Keratinocyte (primary cell): Measurements from ENCODE around the gene ANKRD44. TPM values are rescaled to one million over a fixed set of nuclear protein-coding genes. Genes with fewer than 3 reads are reported as not detected.

Experiments
- DNase-seq: peaks from one replicate; pipeline ENCODE4 v3.0.0-alpha.2; 2011; ENCODE audit warnings: low read depth, missing footprints, low spot score
- FAIRE-seq: peaks from 2 replicates; lab custom pipeline; 2011; peaks lifted over from hg19 to GRCh38; lab: Jason Lieb, UNC
- H2AFZ ChIP-seq: 2 replicates; pipeline ENCODE4 v1.6.0; 2012; ENCODE audit warnings: low read length, control low read depth, inconsistent platforms; ENCODE audit not compliant: control insufficient read depth
- H3K27ac ChIP-seq: 2 replicates; pipeline ENCODE4 v1.5.1; 2011; ENCODE audit warnings: low read length; ENCODE audit not compliant: control insufficient read depth, insufficient read depth
- H3K27me3 ChIP-seq: 3 replicates; pipeline ENCODE4 v1.6.0; 2011; ENCODE audit warnings: low read length; ENCODE audit not compliant: control insufficient read depth, insufficient read depth; ENCODE audit errors: extremely low read depth
- H3K36me3 ChIP-seq, 2 experiments: 2 replicates in 1 of 2; 3 replicates in 1 of 2; pipeline ENCODE4 v1.5.1; 2011; ENCODE audit warnings: low read length in 2 of 2, mild to moderate bottlenecking in 1 of 2; ENCODE audit not compliant: control insufficient read depth in 2 of 2, insufficient read depth in 2 of 2; ENCODE audit errors: extremely low read depth in 1 of 2
- H3K4me1 ChIP-seq: 3 replicates; pipeline ENCODE4 v1.5.1; 2011; ENCODE audit warnings: low read length; ENCODE audit not compliant: control insufficient read depth, insufficient read depth; ENCODE audit errors: extremely low read depth
- H3K4me2 ChIP-seq: 3 replicates; pipeline ENCODE4 v1.6.0; 2011; ENCODE audit warnings: low read depth, low read length; ENCODE audit not compliant: control insufficient read depth, insufficient read depth; ENCODE audit errors: extremely low read depth
- H3K4me3 ChIP-seq, 3 experiments: fragments of 200-600 bp in 1 of 3; sonication (generic) in 1 of 3; 2 replicates in 2 of 3; 3 replicates in 1 of 3; pipeline ENCODE4 v1.5.1; 2011 to 2016; ENCODE audit warnings: low read length in 3 of 3, mild to moderate bottlenecking in 3 of 3, control low read depth in 2 of 3, inconsistent platforms in 1 of 3, low read depth in 1 of 3, mixed read lengths in 1 of 3, mixed run types in 1 of 3, moderate library complexity in 1 of 3; ENCODE audit not compliant: control insufficient read depth in 2 of 3, insufficient read depth in 2 of 3; ENCODE audit errors: extremely low read depth in 1 of 3
- H3K79me2 ChIP-seq: 2 replicates; pipeline ENCODE4 v1.6.0; 2012; ENCODE audit warnings: low read length; ENCODE audit not compliant: control insufficient read depth, insufficient read depth
- H3K9ac ChIP-seq: 3 replicates; pipeline ENCODE4 v1.6.0; 2011; ENCODE audit warnings: low read length; ENCODE audit not compliant: control insufficient read depth, insufficient read depth; ENCODE audit errors: extremely low read depth
- H3K9me1 ChIP-seq: 3 replicates; pipeline ENCODE4 v1.6.0; 2011; ENCODE audit warnings: low read length; ENCODE audit not compliant: control insufficient read depth, insufficient read depth; ENCODE audit errors: extremely low read depth
- H3K9me3 ChIP-seq: 2 replicates; pipeline ENCODE4 v1.5.1; 2012; ENCODE audit warnings: low read depth, low read length; ENCODE audit not compliant: control insufficient read depth
- H4K20me1 ChIP-seq: 3 replicates; pipeline ENCODE4 v1.6.0; 2011; ENCODE audit warnings: low read length; ENCODE audit not compliant: control insufficient read depth, insufficient read depth; ENCODE audit errors: extremely low read depth
- EZH2 ChIP-seq: IDR thresholded peaks from one replicate; pipeline ENCODE4 v1.6.1; 2012; ENCODE audit warnings: inconsistent platforms, mild to moderate bottlenecking, low read length, moderate library complexity
- dilution Hi-C: fragments of 300-500 bp; cut with MboI; formaldehyde crosslinking; loops from one replicate; pipeline ENCODE4 v1.7.0; 2020; ENCODE audit warnings: low sequenced_read_pairs; ENCODE audit not compliant: extremely low pct_ligation_motif_present
- polyA plus RNA-seq, 5 experiments: library from polyadenylated mRNA; depleted of rRNA in 3 of 5; stranded (reverse) in 3 of 5; stranded (forward) in 1 of 5; unstranded in 1 of 5; fragments of >200 nt; gene quantifications; 1 replicate in 1 of 5; 2 replicates in 3 of 5; 3 replicates in 1 of 5; pipeline versions ENCODE4 v1.2.1 to v1.2.3, GENCODE V29; 2011 to 2012; ENCODE audit warnings: missing spikeins in 2 of 5, low read depth in 1 of 5, low replicate concordance in 1 of 5
- TF ChIP-seq, protein P1 (sequence below), 3 experiments: IDR thresholded peaks in 1 of 3; conservative IDR thresholded peaks in 1 of 3; optimal IDR thresholded peaks in 1 of 3; 2 replicates in 2 of 3; 3 replicates in 1 of 3; pipeline versions ENCODE3 to v1.5.1; 2011; ENCODE audit warnings: low read length in 3 of 3, mild to moderate bottlenecking in 3 of 3, moderate library complexity in 2 of 3, control low read depth in 1 of 3, inconsistent platforms in 1 of 3; ENCODE audit not compliant: insufficient read depth in 2 of 3; ENCODE audit errors: extremely low read depth in 1 of 3

The ANKRD44 gene
- polyA plus RNA-seq, 1 donor (not counting 4 experiments of a cell fraction or from before 2014, with no cell fraction given) = 0.35 TPM

DNA sequence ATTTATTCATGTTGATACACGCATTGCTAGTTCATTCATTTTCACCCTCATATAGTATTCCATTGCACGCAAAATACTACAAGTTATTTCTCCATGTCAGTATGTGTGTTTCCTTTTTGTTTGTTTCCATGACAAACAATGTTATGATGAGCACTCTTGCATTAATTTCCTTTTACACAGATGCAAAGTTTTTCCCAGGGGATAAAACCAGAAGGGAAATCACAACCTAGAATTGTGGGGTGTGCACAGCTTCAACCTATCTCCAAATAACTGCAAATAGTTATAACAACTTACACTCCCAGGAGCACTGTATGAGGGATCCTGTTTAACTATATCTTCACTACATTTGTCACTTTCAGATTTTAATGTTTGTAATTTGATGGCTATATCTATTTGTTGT, 87.1 kb downstream of the ANKRD44 start:
- no peak overlapping the region for H3K4me2 ChIP-seq
- H3K9ac ChIP-seq = no peak overlapping the region
- no peaks in the 10 kb centered on the region for H3K4me1 ChIP-seq
- DNase-seq (no peak), FAIRE-seq (no peak)
- H3K4me3 ChIP-seq = no peak overlapping the region
- no peaks in the 10 kb centered on the region for H3K36me3 ChIP-seq
- no peaks in the 10 kb centered on the region for H3K9me1 ChIP-seq
- no peaks in the 10 kb centered on the region for H3K9me3 ChIP-seq
- no peak overlapping the region for H2AFZ ChIP-seq
- dilution Hi-C loops = no loop called here
- no peaks in the 10 kb centered on the region for H4K20me1 ChIP-seq
- TF ChIP-seq, protein P1, sequence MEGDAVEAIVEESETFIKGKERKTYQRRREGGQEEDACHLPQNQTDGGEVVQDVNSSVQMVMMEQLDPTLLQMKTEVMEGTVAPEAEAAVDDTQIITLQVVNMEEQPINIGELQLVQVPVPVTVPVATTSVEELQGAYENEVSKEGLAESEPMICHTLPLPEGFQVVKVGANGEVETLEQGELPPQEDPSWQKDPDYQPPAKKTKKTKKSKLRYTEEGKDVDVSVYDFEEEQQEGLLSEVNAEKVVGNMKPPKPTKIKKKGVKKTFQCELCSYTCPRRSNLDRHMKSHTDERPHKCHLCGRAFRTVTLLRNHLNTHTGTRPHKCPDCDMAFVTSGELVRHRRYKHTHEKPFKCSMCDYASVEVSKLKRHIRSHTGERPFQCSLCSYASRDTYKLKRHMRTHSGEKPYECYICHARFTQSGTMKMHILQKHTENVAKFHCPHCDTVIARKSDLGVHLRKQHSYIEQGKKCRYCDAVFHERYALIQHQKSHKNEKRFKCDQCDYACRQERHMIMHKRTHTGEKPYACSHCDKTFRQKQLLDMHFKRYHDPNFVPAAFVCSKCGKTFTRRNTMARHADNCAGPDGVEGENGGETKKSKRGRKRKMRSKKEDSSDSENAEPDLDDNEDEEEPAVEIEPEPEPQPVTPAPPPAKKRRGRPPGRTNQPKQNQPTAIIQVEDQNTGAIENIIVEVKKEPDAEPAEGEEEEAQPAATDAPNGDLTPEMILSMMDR (optimal IDR thresholded peaks at IDR 0.05 in 1 of 3, IDR thresholded peaks at IDR 0.05 in 1 of 3, conservative IDR thresholded peaks at IDR 0.05 in 1 of 3; ENCODE audit: extremely low read depth in 1 of 3, insufficient read depth in 2 of 3, low read length in 3 of 3) = no peak
- TF ChIP-seq EZH2 = no peak
- no peak overlapping the region for H3K27ac ChIP-seq
- no peaks in the 10 kb centered on the region for H3K79me2 ChIP-seq
- H3K27me3 ChIP-seq = no peaks in the 10 kb centered on the region

DNA sequence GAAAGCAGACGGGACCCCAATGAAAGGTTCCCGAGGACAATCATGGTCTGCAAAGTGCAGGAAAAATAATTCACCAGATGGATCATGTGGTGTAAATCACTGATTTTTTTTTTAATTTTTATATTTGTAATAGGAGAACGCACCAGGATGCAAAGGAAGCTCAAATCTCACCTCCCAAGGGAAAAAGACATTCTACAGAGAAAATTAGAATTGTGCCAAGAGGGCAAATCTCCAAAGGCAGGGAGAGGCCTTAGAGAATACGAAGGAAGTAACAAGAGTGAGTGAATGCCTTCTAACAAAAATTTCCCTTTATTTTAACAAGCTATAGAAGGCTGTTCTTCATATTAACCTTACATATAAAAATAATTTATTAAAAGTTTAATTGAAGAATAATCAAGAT, 90.9 kb downstream of the ANKRD44 start:
- Histone ChIP-seq H3K27ac (no peak overlapping the region), H3K4me2 (no peak overlapping the region), H3K4me1 (peaks cover 5% of the 10 kb centered on the region), H3K27me3 (no peaks in the 10 kb centered on the region), H3K36me3 (no peaks in the 10 kb centered on the region), H3K9ac (no peak overlapping the region), H3K79me2 (no peaks in the 10 kb centered on the region), H2AFZ (no peak overlapping the region), H3K4me3 (no peak overlapping the region), H4K20me1 (no peaks in the 10 kb centered on the region), H3K9me1 (no peaks in the 10 kb centered on the region), H3K9me3 (no peaks in the 10 kb centered on the region)
- TF ChIP-seq EZH2 = no peak
- FAIRE-seq (no peak), DNase-seq (no peak)
- dilution Hi-C loops = no loop called here

DNA sequence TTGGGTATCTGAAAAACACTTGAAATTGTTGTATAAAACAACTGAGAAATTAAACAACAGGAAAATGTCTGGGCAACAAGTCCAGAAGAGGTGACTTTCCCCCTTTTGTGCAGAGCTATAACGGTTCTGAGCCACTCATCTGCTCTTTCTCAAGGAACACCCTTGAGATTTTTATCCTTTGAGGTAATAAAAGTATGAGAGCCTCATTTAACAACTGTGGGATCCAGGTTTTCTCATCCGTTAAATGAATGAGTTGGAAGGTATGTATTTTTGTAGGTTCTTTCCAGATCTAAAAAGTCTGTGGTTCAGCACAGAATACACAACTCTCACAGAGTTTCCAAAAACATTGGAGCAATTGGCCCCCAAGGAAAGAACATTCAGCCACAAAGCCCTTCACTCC, 93.0 kb downstream of the ANKRD44 start:
- dilution Hi-C loops = no loop called here
- Histone ChIP-seq H3K36me3 (no peaks in the 10 kb centered on the region), H3K4me2 (no peak overlapping the region), H3K79me2 (no peaks in the 10 kb centered on the region), H3K4me3 (no peak overlapping the region), H3K27ac (no peak overlapping the region), H2AFZ (no peak overlapping the region), H4K20me1 (no peaks in the 10 kb centered on the region), H3K27me3 (no peaks in the 10 kb centered on the region), H3K4me1 (peaks cover 5% of the 10 kb centered on the region), H3K9ac (no peak overlapping the region), H3K9me3 (no peaks in the 10 kb centered on the region), H3K9me1 (no peaks in the 10 kb centered on the region)
- no peak for FAIRE-seq
- no peak for DNase-seq
- no peak for TF ChIP-seq EZH2
